GM18868 (cell line): ENCODE results near the gene SPINK4.

ENCODE experiments used
- ATAC-seq: cut with Tn5 transposase; IDR thresholded peaks from one replicate; pipeline ENCODE4 v1.9.1; 2021; ENCODE audit warnings: mild to moderate bottlenecking, moderate library complexity; ENCODE audit not compliant: unreplicated experiment

The SPINK4 gene

DNA sequence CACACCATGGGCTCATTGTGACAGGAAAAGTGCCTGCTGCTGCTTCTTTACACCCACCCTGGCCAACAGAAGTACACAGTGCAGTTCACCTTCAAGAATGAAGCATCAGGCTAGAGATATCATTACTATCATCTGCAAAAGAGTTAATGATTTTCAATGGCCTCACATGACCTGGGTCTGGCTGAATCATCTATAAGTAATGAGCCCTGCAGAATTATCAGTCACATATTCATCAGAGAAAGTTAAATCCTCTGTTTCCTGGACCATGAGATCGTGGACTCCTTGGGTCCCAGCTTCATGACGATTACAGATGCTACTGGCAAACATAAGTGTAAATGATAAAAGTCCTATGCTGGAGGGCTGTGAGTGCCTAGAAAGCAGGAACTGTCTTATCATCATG lies 16.3 kb downstream of the SPINK4 start:
- no peak for ATAC-seq

GRCh38 chr9:33257276-33257675 lies 17.3 kb downstream of the SPINK4 start:
- no peak for ATAC-seq

GRCh38 chr9:33260372-33260771 lies 20.4 kb downstream of the SPINK4 start:
- ATAC-seq: no peak

GRCh38 chr9:33263131-33264002 lies 23.4 kb downstream of the SPINK4 start:
- no peak for ATAC-seq

DNA sequence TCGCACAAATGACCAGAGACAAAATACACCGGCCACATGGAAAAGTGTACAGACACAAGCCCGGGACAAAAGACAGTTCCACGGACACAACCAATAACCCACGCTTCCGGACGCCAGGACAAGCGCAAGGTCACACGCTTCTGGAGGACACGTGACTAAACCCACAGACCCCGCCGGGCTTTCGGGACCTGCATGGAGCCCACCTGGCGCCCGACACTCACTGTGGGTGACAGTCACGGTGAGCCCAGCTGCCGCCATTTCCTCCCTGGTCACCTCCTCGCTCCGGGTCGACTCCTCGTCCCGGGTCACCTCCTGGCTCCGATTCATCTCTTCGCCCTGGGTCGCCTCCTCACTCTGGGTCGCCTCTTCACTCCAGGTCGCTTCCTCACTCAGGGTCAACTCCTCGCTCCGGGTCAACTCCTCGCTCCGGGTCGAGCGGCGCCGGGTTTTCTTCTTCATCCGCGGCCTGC lies 24.1 kb downstream of the SPINK4 start:
- ATAC-seq: peak; percentile 17

DNA sequence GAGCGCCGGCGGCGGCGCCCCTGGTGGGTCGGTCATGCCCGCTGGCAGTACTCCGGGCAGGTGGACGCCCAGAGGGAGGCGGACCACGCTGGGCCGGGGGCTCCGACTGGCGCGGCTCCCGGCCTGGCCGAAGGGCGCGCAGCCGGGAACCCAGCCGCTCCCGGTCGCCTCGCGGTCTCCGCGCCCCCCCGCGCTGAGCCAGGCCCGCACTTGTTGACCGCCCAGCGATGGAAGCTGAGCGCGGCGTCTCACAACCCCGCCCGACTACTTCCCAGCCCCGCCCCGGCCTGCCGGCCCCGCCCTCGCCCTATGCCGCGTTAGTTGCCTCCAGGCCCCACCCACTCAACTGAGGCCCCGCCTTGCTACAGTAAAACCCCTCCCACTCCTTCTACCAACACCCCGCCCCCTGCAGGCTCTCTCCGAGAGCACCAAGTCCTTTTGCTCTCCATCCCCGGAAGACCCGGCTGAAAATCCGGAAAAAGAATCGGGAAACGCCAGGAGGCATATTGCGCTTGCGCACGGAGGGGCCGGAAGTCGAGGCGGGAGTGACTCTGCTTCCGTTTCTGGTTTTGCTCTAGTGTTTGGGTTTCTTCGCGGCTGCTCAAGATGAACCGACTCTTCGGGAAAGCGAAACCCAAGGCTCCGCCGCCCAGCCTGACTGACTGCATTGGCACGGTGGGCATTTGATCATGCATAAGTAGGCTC lies 24.7 kb downstream of the SPINK4 start, which contains the start of the genes BAG1 and CHMP5:
Gene BAG1, minus strand, starts transcription at position 236 of the 705 bp plus-strand sequence.
Gene CHMP5, plus strand, starts transcription at position 577 of the 705 bp plus-strand sequence. Its CDS starts 30 bp downstream, at position 607.
- peak; percentile 85 for ATAC-seq

- no peak for ATAC-seq
These were observed 25.4 kb downstream of the SPINK4 start for GRCh38 chr9:33265211-33265865.

GRCh38 chr9:33267151-33267767 lies 27.3 kb downstream of the SPINK4 start:
- no peak for ATAC-seq

- ATAC-seq: no peak
These were observed 30.2 kb downstream of the SPINK4 start for GRCh38 chr9:33270146-33270545.

DNA sequence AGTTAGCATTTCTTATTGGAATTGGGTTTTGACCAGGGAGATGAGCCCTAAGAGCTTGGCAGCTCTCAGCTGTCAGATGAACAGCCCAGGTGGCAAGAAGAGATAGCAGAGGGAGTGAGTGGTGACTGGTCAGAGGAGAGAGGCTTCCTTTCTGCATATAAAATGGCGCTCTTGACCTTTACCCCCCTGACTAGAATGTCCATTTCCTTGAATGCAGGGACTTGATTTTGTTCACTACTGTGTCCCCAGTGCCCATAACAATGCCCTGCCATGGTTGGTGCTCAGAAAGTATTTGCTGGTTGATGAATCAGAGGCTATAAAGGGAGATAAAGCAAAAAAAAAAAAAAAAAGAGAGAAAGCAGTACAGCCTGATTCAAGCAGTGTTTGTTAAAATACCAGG lies 32.1 kb downstream of the SPINK4 start:
- ATAC-seq: no peak

DNA sequence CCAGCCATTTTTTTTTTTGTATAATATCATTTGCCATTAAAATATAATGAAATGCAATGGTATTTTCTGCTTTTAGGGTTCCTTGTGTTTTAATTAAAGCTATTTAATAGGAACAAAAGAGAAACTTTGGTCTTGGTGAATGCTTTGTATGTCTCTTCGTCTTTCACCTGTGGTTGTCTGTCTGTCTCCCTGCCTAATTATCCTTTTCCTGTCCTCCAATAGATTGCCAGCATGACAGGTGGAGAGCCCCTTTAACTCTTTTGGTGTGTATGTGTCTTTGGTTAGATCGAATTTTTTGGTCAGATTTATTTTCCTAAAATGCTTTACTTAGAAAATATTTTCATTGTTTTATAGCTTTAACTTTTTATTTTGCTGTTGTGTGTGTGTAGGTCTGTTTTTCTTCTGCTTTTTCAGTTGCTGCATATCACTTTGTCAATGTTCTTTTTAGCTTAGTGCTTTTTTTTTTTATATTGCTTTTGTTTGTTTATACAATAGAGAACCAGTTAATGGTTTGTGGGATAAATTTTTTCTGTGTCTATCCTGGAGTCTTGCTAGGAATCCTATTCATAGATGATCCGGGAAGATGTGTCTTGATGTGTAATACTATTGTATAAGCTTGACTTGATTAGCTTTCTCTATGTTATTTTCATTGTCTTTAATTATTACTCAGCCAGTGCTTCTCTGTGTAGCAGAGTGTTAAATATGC lies 33.5 kb downstream of the SPINK4 start:
- no peak for ATAC-seq

GRCh38 chr9:33273972-33274328 lies 34.0 kb downstream of the SPINK4 start:
- no peak for ATAC-seq

DNA sequence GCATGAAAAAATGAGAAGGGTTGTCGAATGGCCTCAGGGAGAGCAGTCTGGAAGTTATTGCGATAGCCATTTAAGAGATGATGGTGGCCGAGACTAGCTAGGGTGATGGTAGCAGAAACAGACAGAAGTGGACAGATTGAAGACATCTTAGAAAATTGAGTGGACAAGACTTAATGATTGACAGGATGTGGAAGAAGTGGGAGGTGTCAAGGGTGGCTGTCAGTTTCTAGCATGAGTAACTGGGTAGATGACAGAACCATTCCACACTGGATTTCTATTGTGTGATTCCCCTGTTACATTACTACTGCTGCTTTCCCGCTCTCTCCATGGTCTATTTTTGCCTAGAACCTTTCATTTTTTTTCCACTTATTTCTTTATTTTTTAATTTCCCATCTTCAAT lies 37.5 kb downstream of the SPINK4 start:
- no peak for ATAC-seq

DNA sequence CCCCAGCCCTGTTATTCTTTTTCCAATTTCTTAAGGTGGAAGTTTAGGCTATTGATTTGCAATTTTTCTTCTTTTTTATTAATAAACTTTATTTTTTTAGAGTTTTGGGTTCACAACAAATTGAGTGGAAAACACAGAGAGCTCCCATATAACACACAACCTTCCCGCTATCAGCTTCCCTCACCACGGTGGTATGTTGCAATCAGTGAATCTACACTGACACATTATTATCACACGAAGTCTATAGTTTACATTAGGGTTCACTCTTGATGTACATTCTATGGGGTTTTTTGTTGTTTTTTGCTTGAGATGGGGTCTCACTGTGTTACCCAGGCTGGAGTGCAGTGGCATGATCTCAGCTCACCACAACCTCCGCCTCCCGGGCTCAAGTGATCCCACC lies 45.5 kb downstream of the SPINK4 start:
- no peak for ATAC-seq

GRCh38 chr9:33287087-33287490 lies 47.1 kb downstream of the SPINK4 start:
- no peak for ATAC-seq

DNA sequence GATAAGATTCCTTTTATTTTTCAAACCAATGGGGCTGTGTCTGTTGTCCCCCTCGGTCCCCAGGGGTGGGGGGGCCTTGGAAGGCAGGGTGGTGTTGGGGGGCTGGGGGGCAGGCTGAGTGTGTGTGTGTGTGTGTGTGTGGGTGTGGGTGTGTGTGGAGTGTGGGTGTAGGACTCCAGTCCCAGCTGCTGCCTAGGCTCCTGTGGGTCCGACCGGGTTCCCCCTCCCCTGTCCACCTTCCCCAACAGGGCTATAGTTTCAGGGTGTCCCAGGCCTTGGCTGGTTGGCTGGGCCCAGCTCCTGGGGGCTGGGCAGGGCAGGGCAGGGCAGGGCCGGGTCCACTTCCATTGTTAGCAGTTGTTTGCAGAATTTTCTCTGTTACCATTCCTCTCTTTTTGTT lies 48.3 kb downstream of the SPINK4 start:
- no peak for ATAC-seq

DNA sequence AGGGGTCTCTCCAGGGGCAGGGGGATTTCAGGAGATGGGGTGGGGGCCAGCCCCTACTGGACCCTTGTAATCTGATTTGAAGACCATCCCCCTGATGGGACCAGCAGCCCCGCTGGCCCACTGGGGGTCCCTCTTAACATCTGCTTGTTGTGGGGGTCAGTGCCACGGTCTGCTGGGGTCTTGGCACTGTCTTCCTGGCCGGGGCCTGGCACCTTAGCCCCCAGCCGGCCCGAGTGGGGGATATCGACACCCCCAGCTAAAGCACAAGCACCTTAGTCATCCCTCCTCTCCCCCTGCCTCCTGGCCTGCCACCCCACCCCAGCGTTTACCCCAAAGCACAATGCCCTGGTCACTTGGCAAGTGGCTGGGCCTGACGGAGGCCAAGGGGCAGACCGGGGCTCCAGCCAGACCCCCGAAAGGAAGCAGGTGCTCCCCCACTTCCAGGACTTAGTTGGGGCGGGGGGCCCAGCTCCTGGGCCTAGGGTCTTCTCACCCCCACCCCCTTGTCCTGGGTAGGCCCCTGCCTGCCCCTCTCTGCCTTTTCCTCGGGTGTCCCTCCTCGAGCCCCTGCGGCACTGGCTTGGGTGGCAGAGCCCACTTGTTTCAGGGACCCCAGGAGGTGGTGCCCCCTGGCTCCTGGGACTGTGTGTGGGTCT lies 49.0 kb downstream of the SPINK4 start:
- ATAC-seq: no peak

DNA sequence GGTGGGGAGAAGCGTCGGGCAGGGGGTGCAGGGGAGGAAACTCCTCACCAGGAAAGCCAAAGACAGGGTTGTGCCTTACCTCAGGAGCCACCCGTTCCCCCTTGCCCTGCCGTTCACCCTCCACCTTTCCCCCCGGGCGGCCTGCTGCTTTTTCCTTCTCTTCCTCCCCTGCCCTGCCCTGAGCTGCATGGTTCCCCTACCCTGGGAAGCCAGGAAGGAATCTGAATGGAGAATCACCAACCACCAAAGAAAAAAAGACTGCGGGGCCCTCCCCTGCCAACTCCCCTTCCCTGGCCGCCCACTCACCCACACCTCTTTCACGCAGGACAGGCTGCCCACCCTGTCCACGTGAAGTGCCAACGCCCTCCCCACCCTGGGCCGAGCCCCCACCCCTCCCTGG lies 49.5 kb downstream of the SPINK4 start:
- no peak for ATAC-seq

DNA sequence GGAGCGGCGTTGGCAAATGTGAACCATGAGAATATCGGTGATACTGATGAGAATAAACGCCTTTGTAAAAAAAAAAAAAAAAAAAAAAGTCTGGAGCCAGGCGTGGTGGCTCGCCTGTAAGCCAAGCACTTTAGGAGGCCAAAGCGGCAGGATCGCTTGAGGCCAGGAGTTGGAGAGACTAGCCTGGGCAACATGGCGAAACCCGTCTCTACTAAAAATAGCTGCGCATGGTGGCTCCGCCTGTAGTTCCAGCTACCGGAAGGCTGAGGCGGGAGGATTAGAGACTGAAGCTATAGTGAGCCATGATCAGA lies 49.9 kb downstream of the SPINK4 start:
- ATAC-seq: no peak
